ENCODE data around the gene SHROOM3. TPM values are rescaled to one million over a fixed set of nuclear protein-coding genes. Genes with fewer than 3 reads are reported as not detected.

Gene SHROOM3
- polyA plus RNA-seq, 1 donor from 2014 or later = 2.7 TPM

DNA sequence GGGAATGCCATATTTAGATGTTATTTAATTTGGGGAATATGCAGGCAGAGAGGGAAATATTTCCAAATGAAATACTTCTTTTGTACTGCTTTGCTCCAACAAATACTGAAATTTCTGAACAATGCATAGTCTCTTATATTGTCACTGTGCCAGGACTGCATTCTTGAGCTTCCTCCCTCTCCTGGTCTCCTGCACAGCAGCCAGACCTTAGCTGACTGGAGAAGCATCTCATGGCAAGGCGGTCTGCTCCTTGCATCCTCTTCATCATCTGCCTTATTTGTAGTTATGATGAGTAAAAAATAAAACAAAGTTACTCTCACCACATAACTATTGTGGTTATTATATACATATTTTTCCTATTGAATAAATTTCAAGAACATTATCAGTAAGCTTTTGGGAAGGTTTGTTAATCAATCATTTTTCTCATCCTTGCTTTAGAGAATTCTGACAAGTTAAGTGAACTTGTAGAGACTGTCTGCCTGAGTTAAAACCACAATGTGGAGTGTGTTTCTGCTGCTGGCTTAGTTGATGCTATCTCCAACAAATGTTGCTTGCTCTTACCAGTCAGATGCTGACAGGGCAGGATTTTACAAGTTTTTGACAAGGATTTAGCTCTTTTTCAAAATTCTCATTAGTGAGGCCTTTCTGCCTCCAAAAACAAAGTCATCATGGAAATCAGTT, 309.4 kb downstream of the SHROOM3 start:
- Histone ChIP-seq H3K9me2 (ENCODE audit: insufficient read depth, low read length) (no peaks in the 10 kb centered on the region), H2AFZ (ENCODE audit: low read depth, low read length) (no peak overlapping the region), H3K79me2 (replicated peaks; ENCODE audit: insufficient read depth, low read length) (peaks cover 27% of the 10 kb centered on the region), H3K4me2 (ENCODE audit: low read length) (no peak overlapping the region), H3K9me3 (ENCODE audit: low read length) (no peaks in the 10 kb centered on the region), H3K27ac (ENCODE audit: low read length) (no peak overlapping the region), H3K4me3 (ENCODE audit: low read length) (no peak overlapping the region), H3K27me3 (ENCODE audit: insufficient read depth, low read depth, low read length) (no peaks in the 10 kb centered on the region), H3K9ac (ENCODE audit: low read length) (no peak overlapping the region), H3F3A (ENCODE audit: insufficient read depth, low read length, poor library complexity, severe bottlenecking) (no peaks in the 10 kb centered on the region), H3K36me3 (ENCODE audit: insufficient read depth, low read length) (no peaks in the 10 kb centered on the region), H4K20me1 (ENCODE audit: insufficient read depth) (no peaks in the 10 kb centered on the region)
- no peak for TF ChIP-seq MXI1 (conservative IDR thresholded peaks at IDR 0.05; ENCODE audit: poor library complexity, severe bottlenecking)
- no peak for TF ChIP-seq SMC3 (conservative IDR thresholded peaks at IDR 0.05; ENCODE audit: poor library complexity)
- no peak for TF ChIP-seq RAD21 (conservative IDR thresholded peaks at IDR 0.05)
- no peak for TF ChIP-seq EZH2 (IDR thresholded peaks at IDR 0.05; ENCODE audit: borderline replicate concordance, insufficient read depth, low read length, poor library complexity, severe bottlenecking)
- TF ChIP-seq, protein P1, sequence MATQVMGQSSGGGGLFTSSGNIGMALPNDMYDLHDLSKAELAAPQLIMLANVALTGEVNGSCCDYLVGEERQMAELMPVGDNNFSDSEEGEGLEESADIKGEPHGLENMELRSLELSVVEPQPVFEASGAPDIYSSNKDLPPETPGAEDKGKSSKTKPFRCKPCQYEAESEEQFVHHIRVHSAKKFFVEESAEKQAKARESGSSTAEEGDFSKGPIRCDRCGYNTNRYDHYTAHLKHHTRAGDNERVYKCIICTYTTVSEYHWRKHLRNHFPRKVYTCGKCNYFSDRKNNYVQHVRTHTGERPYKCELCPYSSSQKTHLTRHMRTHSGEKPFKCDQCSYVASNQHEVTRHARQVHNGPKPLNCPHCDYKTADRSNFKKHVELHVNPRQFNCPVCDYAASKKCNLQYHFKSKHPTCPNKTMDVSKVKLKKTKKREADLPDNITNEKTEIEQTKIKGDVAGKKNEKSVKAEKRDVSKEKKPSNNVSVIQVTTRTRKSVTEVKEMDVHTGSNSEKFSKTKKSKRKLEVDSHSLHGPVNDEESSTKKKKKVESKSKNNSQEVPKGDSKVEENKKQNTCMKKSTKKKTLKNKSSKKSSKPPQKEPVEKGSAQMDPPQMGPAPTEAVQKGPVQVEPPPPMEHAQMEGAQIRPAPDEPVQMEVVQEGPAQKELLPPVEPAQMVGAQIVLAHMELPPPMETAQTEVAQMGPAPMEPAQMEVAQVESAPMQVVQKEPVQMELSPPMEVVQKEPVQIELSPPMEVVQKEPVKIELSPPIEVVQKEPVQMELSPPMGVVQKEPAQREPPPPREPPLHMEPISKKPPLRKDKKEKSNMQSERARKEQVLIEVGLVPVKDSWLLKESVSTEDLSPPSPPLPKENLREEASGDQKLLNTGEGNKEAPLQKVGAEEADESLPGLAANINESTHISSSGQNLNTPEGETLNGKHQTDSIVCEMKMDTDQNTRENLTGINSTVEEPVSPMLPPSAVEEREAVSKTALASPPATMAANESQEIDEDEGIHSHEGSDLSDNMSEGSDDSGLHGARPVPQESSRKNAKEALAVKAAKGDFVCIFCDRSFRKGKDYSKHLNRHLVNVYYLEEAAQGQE (IDR thresholded peaks at IDR 0.05; ENCODE audit: borderline replicate concordance) = no peak
- TF ChIP-seq TAF1 (IDR thresholded peaks at IDR 0.05; ENCODE audit: low read depth) = no peak

DNA sequence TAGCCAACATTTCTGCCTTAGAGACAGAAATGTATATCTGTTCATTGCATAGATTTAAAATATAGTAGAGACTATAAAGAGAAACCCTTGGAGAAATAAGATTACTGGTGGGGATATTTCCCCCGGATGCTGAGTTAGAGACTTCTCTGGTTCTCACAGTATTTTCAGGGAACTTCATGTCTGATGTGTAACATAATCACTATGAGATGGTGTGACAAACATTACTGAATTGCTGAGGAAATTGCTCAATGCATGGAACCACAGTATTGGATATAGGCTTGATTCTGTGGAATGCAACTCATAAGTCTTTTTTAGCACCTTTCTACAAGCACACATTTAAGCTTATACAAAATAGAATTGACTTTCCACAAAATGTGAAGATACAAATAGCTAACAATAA, 310.2 kb downstream of the SHROOM3 start:
- Histone ChIP-seq H2AFZ (ENCODE audit: low read depth, low read length) (no peak overlapping the region), H3F3A (ENCODE audit: insufficient read depth, low read length, poor library complexity, severe bottlenecking) (no peaks in the 10 kb centered on the region), H3K4me3 (ENCODE audit: low read length) (no peak overlapping the region), H3K9me2 (ENCODE audit: insufficient read depth, low read length) (no peaks in the 10 kb centered on the region), H3K79me2 (replicated peaks; ENCODE audit: insufficient read depth, low read length) (peaks cover 27% of the 10 kb centered on the region), H3K27me3 (ENCODE audit: insufficient read depth, low read depth, low read length) (no peaks in the 10 kb centered on the region), H4K20me1 (ENCODE audit: insufficient read depth) (no peaks in the 10 kb centered on the region), H3K4me2 (ENCODE audit: low read length) (no peak overlapping the region), H3K9ac (ENCODE audit: low read length) (no peak overlapping the region), H3K36me3 (ENCODE audit: insufficient read depth, low read length) (no peaks in the 10 kb centered on the region), H3K9me3 (ENCODE audit: low read length) (no peaks in the 10 kb centered on the region), H3K27ac (ENCODE audit: low read length) (no peak overlapping the region)
- TF ChIP-seq MXI1 (conservative IDR thresholded peaks at IDR 0.05; ENCODE audit: poor library complexity, severe bottlenecking) (no peak), POLR2AphosphoS5 (IDR thresholded peaks at IDR 0.05) (no peak), EP300 (conservative IDR thresholded peaks at IDR 0.05; ENCODE audit: poor library complexity, severe bottlenecking) (no peak), RAD21 (conservative IDR thresholded peaks at IDR 0.05) (no peak), SMC3 (conservative IDR thresholded peaks at IDR 0.05; ENCODE audit: poor library complexity) (no peak), EZH2 (IDR thresholded peaks at IDR 0.05; ENCODE audit: borderline replicate concordance, insufficient read depth, low read length, poor library complexity, severe bottlenecking) (no peak), TAF1 (IDR thresholded peaks at IDR 0.05; ENCODE audit: low read depth) (no peak)
- TF ChIP-seq, protein P2, sequence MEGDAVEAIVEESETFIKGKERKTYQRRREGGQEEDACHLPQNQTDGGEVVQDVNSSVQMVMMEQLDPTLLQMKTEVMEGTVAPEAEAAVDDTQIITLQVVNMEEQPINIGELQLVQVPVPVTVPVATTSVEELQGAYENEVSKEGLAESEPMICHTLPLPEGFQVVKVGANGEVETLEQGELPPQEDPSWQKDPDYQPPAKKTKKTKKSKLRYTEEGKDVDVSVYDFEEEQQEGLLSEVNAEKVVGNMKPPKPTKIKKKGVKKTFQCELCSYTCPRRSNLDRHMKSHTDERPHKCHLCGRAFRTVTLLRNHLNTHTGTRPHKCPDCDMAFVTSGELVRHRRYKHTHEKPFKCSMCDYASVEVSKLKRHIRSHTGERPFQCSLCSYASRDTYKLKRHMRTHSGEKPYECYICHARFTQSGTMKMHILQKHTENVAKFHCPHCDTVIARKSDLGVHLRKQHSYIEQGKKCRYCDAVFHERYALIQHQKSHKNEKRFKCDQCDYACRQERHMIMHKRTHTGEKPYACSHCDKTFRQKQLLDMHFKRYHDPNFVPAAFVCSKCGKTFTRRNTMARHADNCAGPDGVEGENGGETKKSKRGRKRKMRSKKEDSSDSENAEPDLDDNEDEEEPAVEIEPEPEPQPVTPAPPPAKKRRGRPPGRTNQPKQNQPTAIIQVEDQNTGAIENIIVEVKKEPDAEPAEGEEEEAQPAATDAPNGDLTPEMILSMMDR (IDR thresholded peaks at IDR 0.05; ENCODE audit: poor library complexity, severe bottlenecking) = no peak
- TF ChIP-seq, protein P1 (IDR thresholded peaks at IDR 0.05; ENCODE audit: borderline replicate concordance) = no peak

Data from neural cell (in vitro differentiated cells).